GM10266 (cell line): ENCODE measurements around the gene PGAM5.

Experiments
- DNase-seq: peaks from one replicate; pipeline ENCODE4 v3.0.0; 2012; ENCODE audit errors: extremely low spot score
- TF ChIP-seq, protein P1 (sequence below): IDR thresholded peaks from 2 replicates; pipeline ENCODE4 v1.5.1; 2012; ENCODE audit warnings: mild to moderate bottlenecking, low read depth; ENCODE audit not compliant: control insufficient read depth, insufficient read depth; ENCODE audit errors: missing control alignments

The PGAM5 gene

GRCh38 chr12:132761921-132762583 is 51.4 kb downstream of the PGAM5 start:
- TF ChIP-seq, protein P1, sequence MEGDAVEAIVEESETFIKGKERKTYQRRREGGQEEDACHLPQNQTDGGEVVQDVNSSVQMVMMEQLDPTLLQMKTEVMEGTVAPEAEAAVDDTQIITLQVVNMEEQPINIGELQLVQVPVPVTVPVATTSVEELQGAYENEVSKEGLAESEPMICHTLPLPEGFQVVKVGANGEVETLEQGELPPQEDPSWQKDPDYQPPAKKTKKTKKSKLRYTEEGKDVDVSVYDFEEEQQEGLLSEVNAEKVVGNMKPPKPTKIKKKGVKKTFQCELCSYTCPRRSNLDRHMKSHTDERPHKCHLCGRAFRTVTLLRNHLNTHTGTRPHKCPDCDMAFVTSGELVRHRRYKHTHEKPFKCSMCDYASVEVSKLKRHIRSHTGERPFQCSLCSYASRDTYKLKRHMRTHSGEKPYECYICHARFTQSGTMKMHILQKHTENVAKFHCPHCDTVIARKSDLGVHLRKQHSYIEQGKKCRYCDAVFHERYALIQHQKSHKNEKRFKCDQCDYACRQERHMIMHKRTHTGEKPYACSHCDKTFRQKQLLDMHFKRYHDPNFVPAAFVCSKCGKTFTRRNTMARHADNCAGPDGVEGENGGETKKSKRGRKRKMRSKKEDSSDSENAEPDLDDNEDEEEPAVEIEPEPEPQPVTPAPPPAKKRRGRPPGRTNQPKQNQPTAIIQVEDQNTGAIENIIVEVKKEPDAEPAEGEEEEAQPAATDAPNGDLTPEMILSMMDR: peak; percentile 36
- DNase-seq: peak; percentile 99

GRCh38 chr12:132764231-132764630 is 53.6 kb downstream of the PGAM5 start:
- TF ChIP-seq, protein P1: no peak
- no peak for DNase-seq

DNA sequence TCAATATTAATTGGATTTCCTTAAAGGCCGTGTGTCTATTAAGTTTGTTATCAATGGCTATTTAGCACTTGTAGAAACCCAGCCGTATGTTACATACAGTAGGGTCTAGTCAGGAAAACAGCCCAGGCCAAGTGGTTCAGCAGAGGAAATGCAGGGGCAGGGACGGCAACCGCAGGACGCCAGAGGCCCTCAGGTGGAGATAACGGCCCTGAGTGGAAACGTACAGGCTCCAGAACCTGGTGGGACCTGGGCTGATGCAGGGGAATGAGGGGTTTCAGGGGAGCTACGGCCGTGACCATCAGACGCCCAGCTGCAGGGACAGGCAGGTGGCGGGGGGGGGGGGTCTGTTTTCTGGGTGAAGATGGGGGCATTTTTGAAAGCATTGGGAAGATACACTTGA is 54.7 kb downstream of the PGAM5 start:
- TF ChIP-seq, protein P1: no peak
- no peak for DNase-seq

DNA sequence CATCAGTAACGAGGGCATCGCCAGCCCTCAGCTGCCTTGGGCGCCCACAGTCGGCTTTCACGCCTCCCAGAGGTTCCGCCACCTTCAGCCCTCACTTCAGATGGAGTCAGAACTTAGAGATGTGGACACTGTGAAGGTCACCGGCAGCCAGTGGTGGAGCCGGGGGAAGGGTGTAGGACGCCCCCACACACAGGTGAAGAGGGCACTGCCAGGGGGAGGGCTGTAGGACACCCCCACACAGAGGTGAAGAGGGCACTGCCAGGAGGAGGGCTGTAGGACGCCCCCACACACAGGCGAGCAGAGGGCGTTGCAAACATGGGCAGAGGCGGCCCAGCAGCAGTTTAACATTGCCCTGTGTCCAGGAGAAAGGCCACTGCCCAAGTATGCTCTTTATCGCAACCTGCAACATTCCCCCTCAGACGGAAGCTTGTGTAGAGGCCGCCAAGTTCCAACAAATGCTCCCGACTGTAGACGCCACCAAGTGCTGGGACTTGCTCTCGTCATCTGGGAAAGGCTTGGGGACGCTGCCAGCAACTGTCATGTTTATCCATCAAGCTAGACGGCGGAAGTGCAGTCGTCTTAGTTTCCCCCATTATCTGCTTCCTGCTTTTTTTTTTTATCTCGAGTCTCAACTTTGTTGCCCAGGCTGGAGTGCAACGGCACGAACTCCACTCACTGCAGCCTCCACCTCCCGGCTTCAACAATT is 55.9 kb downstream of the PGAM5 start:
- no peak for DNase-seq
- TF ChIP-seq, protein P1: no peak

GRCh38 chr12:132771126-132771838 is 60.6 kb downstream of the PGAM5 start:
- DNase-seq: peak; percentile 64
- TF ChIP-seq, protein P1: no peak
